OCI-LY1 (cell line): ENCODE data around the gene HRC.

Experiments used
- CTCF ChIP-seq: fragments of 200-600 bp; sonication (generic), shearing (Covaris generic); IDR thresholded peaks from 2 replicates; pipeline ENCODE4 v1.5.1; 2017; ENCODE audit warnings: mild to moderate bottlenecking, antibody characterized with exemption, low read length, moderate library complexity, mixed read lengths
- EZH2 ChIP-seq: fragments of 200-600 bp; sonication (generic), shearing (Covaris generic); IDR thresholded peaks from 2 replicates; pipeline ENCODE4 v1.8.0; 2017; ENCODE audit warnings: borderline replicate concordance, mixed run types, mild to moderate bottlenecking, antibody characterized with exemption, low read length, moderate library complexity, mixed read lengths

- TF ChIP-seq CTCF (no peak), EZH2 (no peak)
These were observed 2.4 kb upstream of the HRC start, which contains the start of gene TRPM4 for GRCh38 chr19:49157445-49158224.
